Hepatocyte (in vitro differentiated cells): ENCODE measurements around the gene SLPI. TPM values are rescaled to one million over a fixed set of nuclear protein-coding genes. Genes with fewer than 3 reads are reported as not detected.

Experiments used
- DNase-seq: peaks from one replicate; pipeline ENCODE4 v3.0.0-alpha.2; 2016; ENCODE audit warnings: low spot score
- H2AFZ ChIP-seq: fragments of 200-600 bp; sonication (generic); 2 replicates; pipeline ENCODE4 v1.6.0; 2016; ENCODE audit warnings: antibody characterized with exemption, mild to moderate bottlenecking
- H3K27ac ChIP-seq: fragments of 200-600 bp; sonication (generic); 2 replicates; pipeline ENCODE4 v1.5.1; 2016; ENCODE audit warnings: mild to moderate bottlenecking
- H3K27me3 ChIP-seq: fragments of 200-600 bp; sonication (generic); 2 replicates; pipeline ENCODE4 v1.6.1; 2016
- H3K36me3 ChIP-seq: fragments of 200-600 bp; sonication (generic); replicated peaks from 2 replicates; pipeline ENCODE4 v1.5.1; 2016; ENCODE audit warnings: low read depth; ENCODE audit not compliant: insufficient read depth
- H3K4me1 ChIP-seq: fragments of 200-600 bp; sonication (generic); 2 replicates; pipeline ENCODE4 v1.5.1; 2016; ENCODE audit warnings: mild to moderate bottlenecking, moderate library complexity; ENCODE audit not compliant: insufficient read depth
- H3K4me2 ChIP-seq: fragments of 200-600 bp; sonication (generic); 2 replicates; pipeline ENCODE4 v1.6.0; 2016
- H3K4me3 ChIP-seq: fragments of 200-600 bp; sonication (generic); 2 replicates; pipeline ENCODE4 v1.5.1; 2016; ENCODE audit warnings: mild to moderate bottlenecking
- H3K79me2 ChIP-seq: fragments of 200-600 bp; sonication (generic); 2 replicates; pipeline ENCODE4 v1.6.0; 2017; ENCODE audit warnings: mild to moderate bottlenecking
- H3K9me2 ChIP-seq: fragments of 200-600 bp; sonication (generic); replicated peaks from 2 replicates; pipeline ENCODE4 v1.6.0; 2017; ENCODE audit warnings: mild to moderate bottlenecking; ENCODE audit not compliant: insufficient read depth
- H3K9me3 ChIP-seq: fragments of 200-600 bp; sonication (generic); 2 replicates; pipeline ENCODE4 v1.5.1; 2016; ENCODE audit warnings: low read depth, mild to moderate bottlenecking
- H4K20me1 ChIP-seq: fragments of 200-600 bp; sonication (generic); 2 replicates; pipeline ENCODE4 v1.6.0; 2016; ENCODE audit warnings: mild to moderate bottlenecking; ENCODE audit not compliant: insufficient read depth, poor library complexity, severe bottlenecking
- EZH2 ChIP-seq: fragments of 200-600 bp; sonication (generic); IDR thresholded peaks from 2 replicates; pipeline ENCODE4 v1.6.1; 2016; ENCODE audit warnings: antibody characterized with exemption, mild to moderate bottlenecking, borderline replicate concordance
- EZH2phosphoT487 ChIP-seq: fragments of 200-600 bp; sonication (generic); IDR thresholded peaks from one replicate; pipeline ENCODE4 v1.6.1; 2018; ENCODE audit warnings: antibody characterized with exemption, mild to moderate bottlenecking, low read depth, moderate library complexity; ENCODE audit not compliant: unreplicated experiment, severe bottlenecking
- WGBS: methylation state at CpG from one replicate; pipeline ENCODE4 v1.1.6; 2016; ENCODE audit warnings: low lambda C conversion rate; ENCODE audit errors: missing lambda C conversion rate; 5-methylcytosine and 5-hydroxymethylcytosine counted together
- polyA plus RNA-seq: library from polyadenylated mRNA; unstranded; fragments of >200 nt; fragmentation: Nextera tagmentation; extraction: Ambion mirVana; gene quantifications from 2 replicates; pipeline ENCODE4 v1.2.1, GENCODE V29; 2016
- total RNA-seq: library from RNA; depleted of rRNA; stranded (reverse); fragments of >200 nt; gene quantifications from 2 replicates; pipeline ENCODE4 v1.2.3, GENCODE V29; 2014
- TF ChIP-seq, protein P1 (sequence below): fragments of 200-600 bp; sonication (generic); IDR thresholded peaks from 2 replicates; pipeline ENCODE4 v1.5.1; 2016; ENCODE audit warnings: antibody characterized with exemption, mild to moderate bottlenecking; ENCODE audit not compliant: poor library complexity

SLPI gene
- total and polyA plus RNA-seq, 2 experiments from 2014 or later = 1,330 to 10,154 TPM

DNA sequence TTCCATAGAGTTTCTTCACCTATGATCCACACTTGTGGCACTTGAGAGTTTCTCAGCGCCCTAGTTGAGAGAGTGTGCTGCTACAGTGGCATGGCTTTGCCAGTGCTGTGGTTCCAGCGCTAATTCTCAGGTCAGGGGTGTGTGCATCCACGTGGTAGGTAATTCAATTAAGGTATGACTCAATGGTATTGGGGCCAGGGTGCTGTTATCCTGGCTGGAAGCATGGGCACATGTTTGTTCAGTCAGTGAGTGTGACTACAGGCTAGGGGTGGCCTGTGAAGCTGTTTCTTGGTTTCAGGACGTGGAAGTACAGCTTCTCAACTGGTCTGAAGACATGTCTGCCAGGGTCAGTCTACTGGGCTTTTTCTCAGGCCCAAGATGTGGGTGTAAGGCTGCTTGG, 36.2 kb downstream of the SLPI start:
- Histone ChIP-seq H3K79me2 (no peaks in the 10 kb centered on the region), H3K4me3 (no peak overlapping the region), H3K27ac (no peak overlapping the region), H3K9me3 (no peaks in the 10 kb centered on the region), H2AFZ (no peak overlapping the region), H3K36me3 (no peaks in the 10 kb centered on the region), H3K4me2 (no peak overlapping the region), H4K20me1 (no peaks in the 10 kb centered on the region), H3K27me3 (peaks cover 11% of the 10 kb centered on the region), H3K9me2 (no peaks in the 10 kb centered on the region), H3K4me1 (no peaks in the 10 kb centered on the region)
- TF ChIP-seq, protein P1, sequence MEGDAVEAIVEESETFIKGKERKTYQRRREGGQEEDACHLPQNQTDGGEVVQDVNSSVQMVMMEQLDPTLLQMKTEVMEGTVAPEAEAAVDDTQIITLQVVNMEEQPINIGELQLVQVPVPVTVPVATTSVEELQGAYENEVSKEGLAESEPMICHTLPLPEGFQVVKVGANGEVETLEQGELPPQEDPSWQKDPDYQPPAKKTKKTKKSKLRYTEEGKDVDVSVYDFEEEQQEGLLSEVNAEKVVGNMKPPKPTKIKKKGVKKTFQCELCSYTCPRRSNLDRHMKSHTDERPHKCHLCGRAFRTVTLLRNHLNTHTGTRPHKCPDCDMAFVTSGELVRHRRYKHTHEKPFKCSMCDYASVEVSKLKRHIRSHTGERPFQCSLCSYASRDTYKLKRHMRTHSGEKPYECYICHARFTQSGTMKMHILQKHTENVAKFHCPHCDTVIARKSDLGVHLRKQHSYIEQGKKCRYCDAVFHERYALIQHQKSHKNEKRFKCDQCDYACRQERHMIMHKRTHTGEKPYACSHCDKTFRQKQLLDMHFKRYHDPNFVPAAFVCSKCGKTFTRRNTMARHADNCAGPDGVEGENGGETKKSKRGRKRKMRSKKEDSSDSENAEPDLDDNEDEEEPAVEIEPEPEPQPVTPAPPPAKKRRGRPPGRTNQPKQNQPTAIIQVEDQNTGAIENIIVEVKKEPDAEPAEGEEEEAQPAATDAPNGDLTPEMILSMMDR = no peak
- TF ChIP-seq EZH2 (no peak), EZH2phosphoT487 (no peak)
- 76% methylated on average over 4 of the region's 4 CpGs for WGBS
- DNase-seq = no peak

DNA sequence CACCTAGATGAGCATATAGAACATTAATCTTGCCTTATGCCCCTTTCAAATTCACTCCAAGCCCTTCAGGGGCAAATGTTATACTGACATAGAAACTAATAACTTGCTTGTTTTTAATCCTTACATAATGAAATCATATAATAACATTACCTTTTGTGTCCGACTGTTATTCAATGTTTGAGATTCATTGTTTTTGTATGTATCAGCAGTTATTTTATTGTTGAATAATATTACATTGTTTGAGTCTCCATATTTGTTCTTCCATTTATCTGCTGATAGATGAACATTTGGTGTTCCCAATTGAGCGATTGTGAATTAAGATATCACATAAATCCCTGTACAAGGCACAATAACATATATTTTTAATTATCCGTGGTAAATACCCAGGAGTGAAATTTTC, 41.5 kb downstream of the SLPI start:
- H2AFZ ChIP-seq = no peak overlapping the region
- no peak overlapping the region for H3K4me3 ChIP-seq
- H3K4me1 ChIP-seq = no peaks in the 10 kb centered on the region
- WGBS = 96% methylated on average over 3 of the region's 3 CpGs
- H3K27ac ChIP-seq = no peak overlapping the region
- H4K20me1 ChIP-seq = no peaks in the 10 kb centered on the region
- no peak for DNase-seq
- no peaks in the 10 kb centered on the region for H3K36me3 ChIP-seq
- no peaks in the 10 kb centered on the region for H3K27me3 ChIP-seq
- H3K79me2 ChIP-seq = no peaks in the 10 kb centered on the region
- TF ChIP-seq, protein P1 = no peak
- no peaks in the 10 kb centered on the region for H3K9me3 ChIP-seq
- H3K9me2 ChIP-seq = no peaks in the 10 kb centered on the region
- H3K4me2 ChIP-seq = no peak overlapping the region

DNA sequence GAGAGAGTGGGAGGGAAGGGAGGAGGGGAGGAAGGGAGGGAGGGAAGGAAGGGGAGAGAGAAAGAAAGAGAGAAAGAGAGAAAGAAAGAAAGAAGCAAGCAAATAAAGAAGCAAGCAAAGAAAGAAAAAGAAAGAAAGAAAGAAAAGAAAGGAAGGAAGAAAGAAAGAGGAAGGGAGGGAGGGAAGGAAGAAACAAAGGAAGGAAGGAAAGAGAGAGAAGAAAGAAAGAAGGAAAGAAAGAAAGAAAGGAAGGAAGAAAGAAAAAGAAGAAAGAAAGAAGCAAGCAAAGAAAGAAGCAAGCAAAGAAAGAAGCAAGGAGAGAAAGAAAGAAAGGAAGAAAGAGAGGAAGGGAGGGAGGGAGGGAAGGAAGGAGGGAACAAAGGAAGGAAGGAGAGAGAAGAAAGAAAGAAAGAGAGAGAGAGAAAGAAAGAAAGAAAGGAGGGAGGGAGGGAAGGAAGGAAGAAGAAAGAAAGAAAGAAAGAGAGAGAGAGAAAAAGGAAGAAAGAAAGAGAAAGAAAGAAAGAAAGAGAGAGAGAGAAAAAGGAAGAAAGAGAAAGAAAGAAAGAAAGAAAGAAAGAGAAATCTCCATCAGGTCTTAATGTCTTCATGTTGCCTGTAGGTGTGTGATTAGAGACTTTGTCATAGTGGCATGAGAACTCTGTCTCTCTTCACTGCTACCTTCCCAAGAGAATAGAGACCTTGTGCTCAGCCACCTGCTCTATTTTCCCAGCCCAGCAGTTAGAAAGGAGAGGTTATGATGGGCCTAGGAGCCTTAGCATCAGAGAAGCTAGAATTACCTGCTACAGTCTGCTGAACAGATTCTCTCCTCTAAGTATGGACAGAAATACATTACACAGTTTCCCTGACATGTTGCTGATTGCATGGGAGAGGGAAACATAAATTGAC, 42.5 kb downstream of the SLPI start:
- Histone ChIP-seq H3K36me3 (no peaks in the 10 kb centered on the region), H3K27ac (no peak overlapping the region), H3K4me2 (no peak overlapping the region), H3K9me2 (no peaks in the 10 kb centered on the region), H3K79me2 (no peaks in the 10 kb centered on the region), H3K27me3 (no peaks in the 10 kb centered on the region), H3K4me1 (no peaks in the 10 kb centered on the region), H3K4me3 (no peak overlapping the region), H2AFZ (no peak overlapping the region), H4K20me1 (no peaks in the 10 kb centered on the region), H3K9me3 (no peaks in the 10 kb centered on the region)
- TF ChIP-seq, protein P1 = no peak
- TF ChIP-seq EZH2 = no peak
- no peak for TF ChIP-seq EZH2phosphoT487
- no peak for DNase-seq
